Caco-2 (cell line): ENCODE measurements around the gene SPATA19. TPM values are rescaled to one million over a fixed set of nuclear protein-coding genes. Genes with fewer than 3 reads are reported as not detected.

Source experiments
- BruUV-seq: library from RNA; stranded (reverse); fragments of 400-500 nt; replicated peaks from 2 replicates; lab custom pipeline; 2021; lab: Mats Ljungman, UMichigan
- CTCF ChIA-PET: fragments of 300-600 bp; sonication (Branson Sonifier 250); formaldehyde crosslinking; loops from one replicate; lab custom pipeline; 2022; ENCODE audit warnings: antibody characterized with exemption; lab: Charles Lee
- POLR2A ChIA-PET: fragments of 300-600 bp; sonication (Branson Sonifier 250); formaldehyde crosslinking; loops from one replicate; lab custom pipeline; 2022; ENCODE audit warnings: antibody characterized with exemption; lab: Charles Lee
- DNase-seq, 2 experiments: peaks; one replicate each; pipeline versions ENCODE4 v3.0.0 to v3.0.0-alpha.2; 2020 to 2022
- H3K27me3 ChIP-seq: replicated peaks from 2 replicates; pipeline ENCODE4 v1.6.0; 2011; ENCODE audit warnings: low read length; ENCODE audit not compliant: control insufficient read depth, insufficient read depth
- H3K36me3 ChIP-seq: 2 replicates; pipeline ENCODE4 v1.5.1; 2011; ENCODE audit warnings: low read length; ENCODE audit not compliant: control insufficient read depth, insufficient read depth
- H3K4me1 ChIP-seq: fragments of 250-450 bp; sonication (Bioruptor Pico); 2 replicates; pipeline ENCODE4 v1.5.1; 2020; ENCODE audit warnings: mild to moderate bottlenecking
- H3K4me3 ChIP-seq: 2 replicates; pipeline ENCODE4 v1.5.1; 2011; ENCODE audit warnings: low read depth, mild to moderate bottlenecking, control low read depth, low read length
- H3K9me3 ChIP-seq: fragments of 250-450 bp; sonication (Bioruptor Pico); 2 replicates; pipeline ENCODE4 v1.5.1; 2020; ENCODE audit warnings: mild to moderate bottlenecking, moderate library complexity
- H3K27ac Mint-ChIP-seq: one replicate; pipeline ENCODE4 v1.8.0; 2022; ENCODE audit warnings: mixed read lengths; ENCODE audit not compliant: unreplicated experiment
- H3K27me3 Mint-ChIP-seq: one replicate; pipeline ENCODE4 v1.8.0; 2022; ENCODE audit warnings: mixed read lengths; ENCODE audit not compliant: insufficient read depth, unreplicated experiment
- H3K36me3 Mint-ChIP-seq: one replicate; pipeline ENCODE4 v1.8.0; 2022; ENCODE audit warnings: mild to moderate bottlenecking, mixed read lengths; ENCODE audit not compliant: insufficient read depth, unreplicated experiment
- H3K4me1 Mint-ChIP-seq: one replicate; pipeline ENCODE4 v1.8.0; 2022; ENCODE audit warnings: low read depth, mixed read lengths; ENCODE audit not compliant: unreplicated experiment
- H3K4me3 Mint-ChIP-seq: one replicate; pipeline ENCODE4 v1.8.0; 2022; ENCODE audit warnings: mild to moderate bottlenecking, moderate library complexity, mixed read lengths; ENCODE audit not compliant: unreplicated experiment
- H3K9me3 Mint-ChIP-seq: one replicate; pipeline ENCODE4 v1.8.0; 2022; ENCODE audit warnings: mixed read lengths; ENCODE audit not compliant: unreplicated experiment
- intact Hi-C: fragments of 100-400 bp; cut with micrococcal nuclease; formaldehyde crosslinking; loops from one replicate; pipeline ENCODE4 v1.10.0; 2022; ENCODE audit not compliant: unreplicated experiment
- total RNA-seq: library from RNA; stranded (reverse); gene quantifications from 2 replicates; pipeline ENCODE4 v1.2.3, GENCODE V29; 2022
- TF ChIP-seq, protein P1 (sequence below), 2 experiments: fragments of 200-600 bp in 1 of 2; IDR thresholded peaks; 1 replicate in 1 of 2; 2 replicates in 1 of 2; pipeline versions ENCODE4 v1.5.1 to v1.8.0; 2011 to 2022; ENCODE audit warnings: antibody characterized with exemption in 1 of 2, control low read depth in 1 of 2, inconsistent platforms in 1 of 2, low read depth in 1 of 2, low read length in 1 of 2, mild to moderate bottlenecking in 1 of 2, moderate library complexity in 1 of 2; ENCODE audit not compliant: insufficient read depth in 1 of 2, severe bottlenecking in 1 of 2, unreplicated experiment in 1 of 2

Gene SPATA19
- total RNA-seq, 1 experiment from 2014 or later = not detected

- H3K27ac Mint-ChIP-seq = no peak overlapping the region
- no TSS peak for BruUV-seq
- H3K4me1 ChIP-seq = no peaks in the 10 kb centered on the region
- peaks cover 9% of the 10 kb centered on the region for H3K9me3 Mint-ChIP-seq
- intact Hi-C loops = no loop called here
- TF ChIP-seq, protein P1, sequence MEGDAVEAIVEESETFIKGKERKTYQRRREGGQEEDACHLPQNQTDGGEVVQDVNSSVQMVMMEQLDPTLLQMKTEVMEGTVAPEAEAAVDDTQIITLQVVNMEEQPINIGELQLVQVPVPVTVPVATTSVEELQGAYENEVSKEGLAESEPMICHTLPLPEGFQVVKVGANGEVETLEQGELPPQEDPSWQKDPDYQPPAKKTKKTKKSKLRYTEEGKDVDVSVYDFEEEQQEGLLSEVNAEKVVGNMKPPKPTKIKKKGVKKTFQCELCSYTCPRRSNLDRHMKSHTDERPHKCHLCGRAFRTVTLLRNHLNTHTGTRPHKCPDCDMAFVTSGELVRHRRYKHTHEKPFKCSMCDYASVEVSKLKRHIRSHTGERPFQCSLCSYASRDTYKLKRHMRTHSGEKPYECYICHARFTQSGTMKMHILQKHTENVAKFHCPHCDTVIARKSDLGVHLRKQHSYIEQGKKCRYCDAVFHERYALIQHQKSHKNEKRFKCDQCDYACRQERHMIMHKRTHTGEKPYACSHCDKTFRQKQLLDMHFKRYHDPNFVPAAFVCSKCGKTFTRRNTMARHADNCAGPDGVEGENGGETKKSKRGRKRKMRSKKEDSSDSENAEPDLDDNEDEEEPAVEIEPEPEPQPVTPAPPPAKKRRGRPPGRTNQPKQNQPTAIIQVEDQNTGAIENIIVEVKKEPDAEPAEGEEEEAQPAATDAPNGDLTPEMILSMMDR (IDR thresholded peaks at IDR 0.05; ENCODE audit: insufficient read depth in 1 of 2, low read depth in 1 of 2, low read length in 1 of 2, severe bottlenecking in 1 of 2, unreplicated experiment in 1 of 2) = no peak
- no peaks in the 10 kb centered on the region for H3K4me1 Mint-ChIP-seq
- H3K9me3 ChIP-seq = peaks cover 8% of the 10 kb centered on the region
- ChIA-PET CTCF (no interaction called here), POLR2A (no interaction called here)
- no peak overlapping the region for H3K4me3 Mint-ChIP-seq
- H3K36me3 ChIP-seq = no peaks in the 10 kb centered on the region
- H3K27me3 Mint-ChIP-seq = peaks cover 7% of the 10 kb centered on the region
- H3K27me3 ChIP-seq = no peaks in the 10 kb centered on the region
- peaks cover 11% of the 10 kb centered on the region for H3K36me3 Mint-ChIP-seq
- DNase-seq = no peak
- no peak overlapping the region for H3K4me3 ChIP-seq
Measured at GRCh38 chr11:133832096-133832990, 13.0 kb downstream of the SPATA19 start.

GRCh38 chr11:133830931-133831907, 14.1 kb downstream of the SPATA19 start:
- Histone ChIP-seq H3K4me3 (no peak overlapping the region), H3K9me3 (peaks cover 8% of the 10 kb centered on the region), H3K4me1 (no peaks in the 10 kb centered on the region), H3K36me3 (no peaks in the 10 kb centered on the region), H3K27me3 (no peaks in the 10 kb centered on the region)
- H3K27me3 Mint-ChIP-seq = peaks cover 11% of the 10 kb centered on the region
- intact Hi-C loops = no loop called here
- H3K4me3 Mint-ChIP-seq = no peak overlapping the region
- DNase-seq = no peak
- BruUV-seq = no TSS peak
- H3K36me3 Mint-ChIP-seq = peaks cover 11% of the 10 kb centered on the region
- TF ChIP-seq, protein P1 (IDR thresholded peaks at IDR 0.05; ENCODE audit: insufficient read depth in 1 of 2, low read depth in 1 of 2, low read length in 1 of 2, severe bottlenecking in 1 of 2, unreplicated experiment in 1 of 2) = no peak
- H3K4me1 Mint-ChIP-seq = no peaks in the 10 kb centered on the region
- H3K27ac Mint-ChIP-seq = no peak overlapping the region
- ChIA-PET CTCF (interaction anchor here (0.6 kb wide), 1 partner anchor 9 kb away, joined by 3 read pairs; no protein-coding TSS in a partner anchor), POLR2A (no interaction called here)
- peaks cover 9% of the 10 kb centered on the region for H3K9me3 Mint-ChIP-seq

DNA sequence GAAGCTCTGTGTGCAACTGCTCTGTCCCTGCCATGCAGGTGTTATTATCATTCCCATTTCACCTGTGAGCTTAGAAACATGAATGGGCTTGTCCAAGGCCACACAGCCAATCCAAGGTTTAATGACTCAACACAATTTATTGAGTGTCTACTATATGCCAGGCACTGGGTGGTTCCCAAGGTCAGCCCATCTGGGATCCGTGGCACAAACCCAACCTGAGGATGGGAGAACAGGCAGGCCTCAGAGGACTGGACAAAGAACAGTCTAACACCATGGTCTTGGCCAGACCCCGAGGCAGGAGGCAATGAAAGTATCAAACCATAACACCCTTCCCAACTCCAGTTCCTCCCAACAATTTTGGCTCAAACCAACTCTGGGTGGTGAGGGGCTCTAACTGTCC, 15.7 kb downstream of the SPATA19 start:
- Histone ChIP-seq H3K4me1 (no peaks in the 10 kb centered on the region), H3K36me3 (no peaks in the 10 kb centered on the region), H3K27me3 (no peaks in the 10 kb centered on the region), H3K4me3 (no peak overlapping the region), H3K9me3 (peaks cover 8% of the 10 kb centered on the region)
- Mint-ChIP-seq H3K27ac (no peak overlapping the region), H3K27me3 (peaks cover 19% of the 10 kb centered on the region), H3K36me3 (peaks cover 7% of the 10 kb centered on the region), H3K4me3 (no peak overlapping the region), H3K9me3 (peaks cover 9% of the 10 kb centered on the region), H3K4me1 (no peaks in the 10 kb centered on the region)
- TF ChIP-seq, protein P1 (IDR thresholded peaks at IDR 0.05; ENCODE audit: insufficient read depth in 1 of 2, low read depth in 1 of 2, low read length in 1 of 2, severe bottlenecking in 1 of 2, unreplicated experiment in 1 of 2) = no peak
- DNase-seq = no peak
- CTCF ChIA-PET = no interaction called here
- intact Hi-C loops = no loop called here
- no TSS peak for BruUV-seq
- POLR2A ChIA-PET = no interaction called here
